Neural progenitor cell (in vitro differentiated cells): ENCODE measurements around the gene MSI2. TPM values are rescaled to one million over a fixed set of nuclear protein-coding genes. Genes with fewer than 3 reads are reported as not detected.
"Not testable (repeated sequence)": the region's sequence is repeated elsewhere in the genome, so short reads cannot be mapped to it uniquely, and the experiment has no call there.

ENCODE experiments used
- DNase-seq: peaks from one replicate; pipeline ENCODE4 v3.0.0-alpha.2; 2016; ENCODE audit warnings: low spot score
- H2AFZ ChIP-seq: fragments of 200-600 bp; sonication (generic); replicated peaks from 2 replicates; pipeline ENCODE4 v1.6.1; 2016; ENCODE audit warnings: antibody characterized with exemption
- H3F3A ChIP-seq: fragments of 200-600 bp; sonication (generic); 2 replicates; pipeline ENCODE4 v1.6.1; 2016; ENCODE audit warnings: antibody characterized with exemption, low read depth
- H3K27ac ChIP-seq: fragments of 200-600 bp; sonication (generic); 2 replicates; pipeline ENCODE4 v1.5.1; 2016; ENCODE audit warnings: mild to moderate bottlenecking
- H3K27me3 ChIP-seq: fragments of 200-600 bp; sonication (generic); 2 replicates; pipeline ENCODE4 v1.6.1; 2016; ENCODE audit warnings: mild to moderate bottlenecking, moderate library complexity
- H3K36me3 ChIP-seq: fragments of 200-600 bp; sonication (generic); 2 replicates; pipeline ENCODE4 v1.5.1; 2016
- H3K4me1 ChIP-seq: fragments of 200-600 bp; sonication (generic); 2 replicates; pipeline ENCODE4 v1.6.1; 2016; ENCODE audit warnings: mixed run types
- H3K4me2 ChIP-seq: fragments of 200-600 bp; sonication (generic); 2 replicates; pipeline ENCODE4 v1.6.1; 2016
- H3K4me3 ChIP-seq: fragments of 200-600 bp; sonication (generic); 2 replicates; pipeline ENCODE4 v1.5.1; 2016
- H3K79me2 ChIP-seq: fragments of 200-600 bp; sonication (generic); 2 replicates; pipeline ENCODE4 v1.6.1; 2016; ENCODE audit warnings: low read depth
- H3K9ac ChIP-seq: fragments of 200-600 bp; sonication (generic); 2 replicates; pipeline ENCODE4 v1.6.1; 2016
- H3K9me3 ChIP-seq: fragments of 200-600 bp; sonication (generic); 2 replicates; pipeline ENCODE4 v1.5.1; 2016; ENCODE audit warnings: low read depth
- H4K20me1 ChIP-seq: fragments of 200-600 bp; sonication (generic); 2 replicates; pipeline ENCODE4 v1.6.1; 2016; ENCODE audit warnings: low read depth
- H3K27ac Mint-ChIP-seq: 3 replicates; pipeline ENCODE4 v1.8.0; 2021; ENCODE audit warnings: mixed read lengths
- H3K27me3 Mint-ChIP-seq: 2 replicates; pipeline ENCODE4 v1.8.0; 2022; ENCODE audit warnings: low read depth, mild to moderate bottlenecking, inconsistent platforms, moderate library complexity, mixed read lengths; ENCODE audit not compliant: insufficient read depth
- H3K36me3 Mint-ChIP-seq: 3 replicates; pipeline ENCODE4 v1.8.0; 2021; ENCODE audit warnings: mixed read lengths
- H3K4me1 Mint-ChIP-seq: 3 replicates; pipeline ENCODE4 v1.8.0; 2021; ENCODE audit warnings: mixed read lengths
- H3K4me3 Mint-ChIP-seq: 3 replicates; pipeline ENCODE4 v1.8.0; 2021; ENCODE audit warnings: mild to moderate bottlenecking, moderate library complexity, mixed read lengths
- H3K9me3 Mint-ChIP-seq: 3 replicates; pipeline ENCODE4 v1.8.0; 2020; ENCODE audit warnings: mixed read lengths
- EZH2 ChIP-seq: fragments of 200-600 bp; sonication (generic); IDR thresholded peaks from 2 replicates; pipeline ENCODE4 v1.6.1; 2017; ENCODE audit warnings: antibody characterized with exemption, mild to moderate bottlenecking, moderate library complexity
- EZH2phosphoT487 ChIP-seq: fragments of 200-600 bp; sonication (generic); IDR thresholded peaks from 2 replicates; pipeline ENCODE4 v1.6.1; 2017; ENCODE audit warnings: antibody characterized with exemption
- total RNA-seq: library from RNA; depleted of rRNA; stranded (reverse); fragments of >200 nt; gene quantifications from 2 replicates; pipeline ENCODE4 v1.2.3, GENCODE V29; 2015; ENCODE audit warnings: low replicate concordance
- TF ChIP-seq, protein P1 (sequence below): fragments of 200-600 bp; sonication (generic); IDR thresholded peaks from 2 replicates; pipeline ENCODE4 v1.5.1; 2017; ENCODE audit warnings: antibody characterized with exemption, mild to moderate bottlenecking

MSI2 gene
- total RNA-seq, 1 donor from 2014 or later: 96.9 TPM

DNA sequence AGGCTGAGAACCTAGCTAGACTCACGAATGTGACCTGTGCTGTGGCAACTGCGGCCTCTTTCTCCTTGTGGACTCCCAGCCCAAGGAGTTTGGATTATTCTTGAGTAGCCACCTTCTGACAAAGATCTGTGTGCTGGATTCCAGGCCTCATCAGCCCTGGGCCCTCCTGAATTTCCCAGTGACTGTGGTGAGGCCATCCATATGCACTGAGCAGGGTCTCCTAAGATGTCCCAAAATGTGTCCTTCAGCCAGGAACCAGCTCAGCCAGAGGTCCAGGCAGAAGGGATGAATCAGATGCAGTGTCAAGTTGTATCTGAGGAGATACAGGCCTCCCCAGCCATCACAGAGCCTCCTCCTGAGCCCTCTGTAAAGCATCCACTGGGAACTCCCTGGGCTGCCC, 364.3 kb downstream of the MSI2 start:
- peaks cover 34% of the 10 kb centered on the region for H3K4me1 Mint-ChIP-seq
- H3K27ac ChIP-seq: no peak overlapping the region
- no peak overlapping the region for H3K9ac ChIP-seq
- H3K36me3 ChIP-seq: peaks cover 18% of the 10 kb centered on the region
- H3K9me3 ChIP-seq: no peaks in the 10 kb centered on the region
- H3K4me3 ChIP-seq: no peak overlapping the region
- H3K4me2 ChIP-seq: no peak overlapping the region
- H2AFZ ChIP-seq: no peak overlapping the region
- H3K79me2 ChIP-seq: no peaks in the 10 kb centered on the region
- H3K27me3 ChIP-seq: no peaks in the 10 kb centered on the region
- TF ChIP-seq, protein P1, sequence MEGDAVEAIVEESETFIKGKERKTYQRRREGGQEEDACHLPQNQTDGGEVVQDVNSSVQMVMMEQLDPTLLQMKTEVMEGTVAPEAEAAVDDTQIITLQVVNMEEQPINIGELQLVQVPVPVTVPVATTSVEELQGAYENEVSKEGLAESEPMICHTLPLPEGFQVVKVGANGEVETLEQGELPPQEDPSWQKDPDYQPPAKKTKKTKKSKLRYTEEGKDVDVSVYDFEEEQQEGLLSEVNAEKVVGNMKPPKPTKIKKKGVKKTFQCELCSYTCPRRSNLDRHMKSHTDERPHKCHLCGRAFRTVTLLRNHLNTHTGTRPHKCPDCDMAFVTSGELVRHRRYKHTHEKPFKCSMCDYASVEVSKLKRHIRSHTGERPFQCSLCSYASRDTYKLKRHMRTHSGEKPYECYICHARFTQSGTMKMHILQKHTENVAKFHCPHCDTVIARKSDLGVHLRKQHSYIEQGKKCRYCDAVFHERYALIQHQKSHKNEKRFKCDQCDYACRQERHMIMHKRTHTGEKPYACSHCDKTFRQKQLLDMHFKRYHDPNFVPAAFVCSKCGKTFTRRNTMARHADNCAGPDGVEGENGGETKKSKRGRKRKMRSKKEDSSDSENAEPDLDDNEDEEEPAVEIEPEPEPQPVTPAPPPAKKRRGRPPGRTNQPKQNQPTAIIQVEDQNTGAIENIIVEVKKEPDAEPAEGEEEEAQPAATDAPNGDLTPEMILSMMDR: no peak
- TF ChIP-seq EZH2: no peak
- no peak for TF ChIP-seq EZH2phosphoT487
- peaks cover 49% of the 10 kb centered on the region for H3K36me3 Mint-ChIP-seq
- peaks cover 12% of the 10 kb centered on the region for H3K9me3 Mint-ChIP-seq
- H3K27ac Mint-ChIP-seq: no peak overlapping the region
- no peak for DNase-seq
- H3K4me1 ChIP-seq: peaks cover 5% of the 10 kb centered on the region
- H3K27me3 Mint-ChIP-seq: peaks cover 2% of the 10 kb centered on the region
- H3K4me3 Mint-ChIP-seq: no peak overlapping the region
- no peaks in the 10 kb centered on the region for H3F3A ChIP-seq
- H4K20me1 ChIP-seq: peaks cover 33% of the 10 kb centered on the region

DNA sequence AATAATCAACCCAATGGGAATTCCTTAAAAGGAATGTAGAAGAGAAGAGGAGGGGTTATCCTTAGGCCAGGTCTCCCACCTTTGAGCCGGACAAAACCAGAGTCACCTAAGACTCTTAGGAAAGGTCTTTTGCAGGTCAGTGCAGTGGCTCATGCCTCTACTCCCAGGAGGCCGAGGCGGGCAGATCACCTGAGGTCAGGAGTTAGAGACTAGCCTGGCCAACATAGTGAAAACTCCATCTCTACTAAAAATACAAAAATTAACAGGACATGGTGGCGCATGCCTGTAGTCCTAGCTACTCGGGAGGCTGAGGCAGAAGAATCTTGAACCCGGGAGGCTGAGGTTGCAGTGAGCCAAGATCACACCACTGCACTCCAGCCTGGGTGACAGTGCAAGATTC, 365.5 kb downstream of the MSI2 start:
- Mint-ChIP-seq H3K4me1 (peaks cover 38% of the 10 kb centered on the region), H3K27ac (peak overlapping the region; percentile 1), H3K36me3 (peaks cover 42% of the 10 kb centered on the region)
- H3K9me3 Mint-ChIP-seq, H3K79me2 ChIP-seq, H3K27me3 ChIP-seq, H3K4me1 ChIP-seq, H3K4me2 ChIP-seq, H2AFZ ChIP-seq, H3K4me3 Mint-ChIP-seq, H3K36me3 ChIP-seq, H3K9me3 ChIP-seq, H3K27ac ChIP-seq, DNase-seq, H3F3A ChIP-seq, H3K9ac ChIP-seq, H3K4me3 ChIP-seq, H3K27me3 Mint-ChIP-seq: not testable (repeated sequence)
- peaks cover 33% of the 10 kb centered on the region for H4K20me1 ChIP-seq

DNA sequence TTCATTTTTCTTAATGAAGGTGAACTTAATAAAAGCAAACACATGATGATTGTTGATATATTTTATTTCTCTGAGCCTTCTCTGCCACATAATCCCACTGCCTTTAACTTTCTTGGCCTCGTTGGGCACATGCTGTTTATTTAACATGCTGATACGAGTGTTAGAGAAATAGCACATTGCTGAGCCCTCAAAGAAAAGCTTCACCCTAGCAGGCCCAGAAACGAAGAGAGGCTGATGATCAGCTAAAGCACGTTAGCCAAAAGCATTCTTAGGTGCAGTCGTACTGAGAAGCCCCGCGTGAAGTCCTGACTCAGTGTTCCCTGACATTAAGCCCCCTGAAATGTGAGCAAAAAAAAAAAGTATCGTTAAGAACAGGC, 366.0 kb downstream of the MSI2 start:
- Histone ChIP-seq H3F3A (no peaks in the 10 kb centered on the region), H2AFZ (no peak overlapping the region), H4K20me1 (peaks cover 33% of the 10 kb centered on the region), H3K4me3 (no peak overlapping the region), H3K79me2 (no peaks in the 10 kb centered on the region), H3K27me3 (no peaks in the 10 kb centered on the region), H3K9me3 (no peaks in the 10 kb centered on the region), H3K4me2 (no peak overlapping the region), H3K9ac (no peak overlapping the region), H3K4me1 (peaks cover 5% of the 10 kb centered on the region), H3K36me3 (peaks cover 3% of the 10 kb centered on the region), H3K27ac (no peak overlapping the region)
- no peak overlapping the region for H3K4me3 Mint-ChIP-seq
- H3K36me3 Mint-ChIP-seq: peaks cover 38% of the 10 kb centered on the region
- no peaks in the 10 kb centered on the region for H3K27me3 Mint-ChIP-seq
- H3K9me3 Mint-ChIP-seq: peaks cover 4% of the 10 kb centered on the region
- DNase-seq: no peak
- TF ChIP-seq, protein P1: no peak
- no peak for TF ChIP-seq EZH2
- TF ChIP-seq EZH2phosphoT487: no peak
- peaks cover 39% of the 10 kb centered on the region for H3K4me1 Mint-ChIP-seq
- H3K27ac Mint-ChIP-seq: peak overlapping the region; percentile 1

DNA sequence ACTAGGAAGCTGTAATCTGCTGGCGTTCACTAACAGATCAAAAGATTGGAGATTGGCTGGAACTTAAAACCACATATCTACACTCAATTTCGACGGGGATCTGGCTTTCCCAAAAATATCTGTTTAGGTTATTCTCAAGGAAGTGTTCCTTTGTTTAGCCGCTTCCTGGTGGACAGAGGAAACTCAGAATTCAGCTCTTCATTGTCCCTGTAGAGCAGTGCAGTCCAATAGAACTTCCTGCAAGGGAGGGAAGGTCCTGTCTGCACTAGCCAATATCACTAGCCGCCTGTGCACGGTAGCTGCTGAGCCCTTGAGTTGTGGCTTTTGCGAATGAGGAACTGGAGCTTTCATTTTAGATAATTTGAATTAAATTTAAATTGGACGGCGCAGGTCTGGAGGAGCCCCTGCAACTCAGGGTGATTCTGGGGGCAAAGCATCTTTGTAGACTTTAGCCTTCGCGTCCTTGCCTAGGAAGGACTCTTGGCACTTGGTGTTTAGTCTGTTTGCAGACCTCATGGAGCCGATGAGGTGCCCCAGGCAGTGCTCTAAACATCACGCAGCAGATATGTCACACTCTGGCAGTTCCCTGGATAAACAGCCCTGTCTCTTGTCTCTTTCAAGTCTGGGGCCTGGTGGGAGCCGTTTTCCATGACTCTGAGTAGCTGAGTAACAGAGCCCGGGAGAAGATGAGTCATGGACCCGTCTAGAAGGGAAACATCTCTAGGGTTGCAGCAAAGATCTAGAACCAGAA, 366.5 kb downstream of the MSI2 start:
- H3K9ac ChIP-seq: no peak overlapping the region
- H3K4me2 ChIP-seq: no peak overlapping the region
- H3K27me3 Mint-ChIP-seq: no peaks in the 10 kb centered on the region
- no peak overlapping the region for H2AFZ ChIP-seq
- peaks cover 33% of the 10 kb centered on the region for H4K20me1 ChIP-seq
- no peaks in the 10 kb centered on the region for H3K9me3 ChIP-seq
- no peak overlapping the region for H3K4me3 Mint-ChIP-seq
- H3K27ac Mint-ChIP-seq: peak overlapping the region; percentile 38
- DNase-seq: no peak
- no peaks in the 10 kb centered on the region for H3F3A ChIP-seq
- H3K4me1 ChIP-seq: peaks cover 5% of the 10 kb centered on the region
- no peaks in the 10 kb centered on the region for H3K9me3 Mint-ChIP-seq
- peaks cover 39% of the 10 kb centered on the region for H3K4me1 Mint-ChIP-seq
- no peaks in the 10 kb centered on the region for H3K36me3 ChIP-seq
- H3K4me3 ChIP-seq: no peak overlapping the region
- no peak overlapping the region for H3K27ac ChIP-seq
- TF ChIP-seq, protein P1: no peak
- TF ChIP-seq EZH2 (no peak), EZH2phosphoT487 (no peak)
- H3K36me3 Mint-ChIP-seq: peaks cover 37% of the 10 kb centered on the region
- H3K79me2 ChIP-seq: no peaks in the 10 kb centered on the region
- no peaks in the 10 kb centered on the region for H3K27me3 ChIP-seq
